Nucleus accumbens (tissue), 56 donors: Measurements from ENCODE around the gene SFXN1.
"Not testable (repeated sequence)": the region's sequence is repeated elsewhere in the genome, so short reads cannot be mapped to it uniquely, and the experiment has no call there.

Source experiments
- DNase-seq, 56 donors: peaks; one replicate each; lab custom pipeline; 2025; lab: John Stamatoyannopoulos, UW

Gene SFXN1

GRCh38 chr5:175489693-175490443 lies 11.5 kb downstream of the SFXN1 start:
- no peak for DNase-seq

- no peak for DNase-seq
These were observed 12.9 kb downstream of the SFXN1 start for GRCh38 chr5:175491223-175491622.

GRCh38 chr5:175493260-175493659 lies 14.9 kb downstream of the SFXN1 start:
- no peak for DNase-seq

GRCh38 chr5:175493726-175494125 lies 15.4 kb downstream of the SFXN1 start:
- DNase-seq: no peak

GRCh38 chr5:175494264-175495183 lies 16.2 kb downstream of the SFXN1 start:
- no peak for DNase-seq

GRCh38 chr5:175501759-175502158 lies 23.4 kb downstream of the SFXN1 start:
- DNase-seq: no peak

- not testable (repeated sequence) for DNase-seq
These were observed 29.3 kb downstream of the SFXN1 start for GRCh38 chr5:175507671-175508070.

GRCh38 chr5:175508896-175509295 lies 30.5 kb downstream of the SFXN1 start:
- no peak for DNase-seq

- DNase-seq: peak in 6 of 56 donors; percentile 6 to 39 (median 16)
These were observed 34.9 kb downstream of the SFXN1 start for GRCh38 chr5:175513297-175513696.

- DNase-seq: peak in 3 of 56 donors; percentile 12 to 22 (median 13)
These were observed 35.4 kb downstream of the SFXN1 start for GRCh38 chr5:175513726-175514125.

- no peak for DNase-seq
These were observed 38.8 kb downstream of the SFXN1 start for GRCh38 chr5:175516933-175517823.

- peak in 24 of 56 donors; percentile 4 to 72 (median 32) for DNase-seq
These were observed 39.6 kb downstream of the SFXN1 start for GRCh38 chr5:175517824-175518450.

- no peak for DNase-seq
These were observed 40.6 kb downstream of the SFXN1 start for GRCh38 chr5:175519006-175519405.

- DNase-seq: no peak
These were observed 42.0 kb downstream of the SFXN1 start for GRCh38 chr5:175520321-175520720.

- DNase-seq: no peak
These were observed 42.5 kb downstream of the SFXN1 start for GRCh38 chr5:175520873-175521272.

GRCh38 chr5:175521313-175521833 lies 43.0 kb downstream of the SFXN1 start:
- no peak for DNase-seq

- no peak for DNase-seq
These were observed 44.9 kb downstream of the SFXN1 start for GRCh38 chr5:175523292-175523691.

- DNase-seq: no peak
These were observed 45.9 kb downstream of the SFXN1 start for GRCh38 chr5:175524211-175524610.

- peak in 1 of 56 donors; percentile 6 for DNase-seq
These were observed 48.3 kb downstream of the SFXN1 start for GRCh38 chr5:175526691-175527090.

- DNase-seq: no peak
These were observed 53.0 kb downstream of the SFXN1 start for GRCh38 chr5:175531361-175531760.
